Smooth muscle cell (in vitro differentiated cells): ENCODE data around the gene WASF3. TPM values are rescaled to one million over a fixed set of nuclear protein-coding genes. Genes with fewer than 3 reads are reported as not detected.

Experiments used
- DNase-seq: peaks from one replicate; lab custom pipeline; 2025; ENCODE audit not compliant: unreplicated experiment; lab: John Stamatoyannopoulos, UW
- H2AFZ ChIP-seq: fragments of 200-600 bp; sonication (generic); 2 replicates; pipeline ENCODE4 v1.6.0; 2016; ENCODE audit warnings: antibody characterized with exemption, low read depth, mild to moderate bottlenecking
- H3F3A ChIP-seq: fragments of 200-600 bp; sonication (generic); 2 replicates; pipeline ENCODE4 v1.6.0; 2017; ENCODE audit warnings: antibody characterized with exemption, low read depth
- H3K27ac ChIP-seq: fragments of 200-600 bp; sonication (generic); 2 replicates; pipeline ENCODE4 v1.5.1; 2016; ENCODE audit warnings: low read depth, mild to moderate bottlenecking
- H3K27me3 ChIP-seq: fragments of 200-600 bp; sonication (generic); 2 replicates; pipeline ENCODE4 v1.6.1; 2016; ENCODE audit warnings: low read depth, mild to moderate bottlenecking
- H3K36me3 ChIP-seq: fragments of 200-600 bp; sonication (generic); 2 replicates; pipeline ENCODE4 v1.5.1; 2016; ENCODE audit warnings: low read depth
- H3K4me1 ChIP-seq: fragments of 200-600 bp; sonication (generic); 2 replicates; pipeline ENCODE4 v1.5.1; 2016; ENCODE audit warnings: low read depth
- H3K4me2 ChIP-seq: fragments of 200-600 bp; sonication (generic); 2 replicates; pipeline ENCODE4 v1.6.0; 2016; ENCODE audit warnings: mild to moderate bottlenecking
- H3K4me3 ChIP-seq: fragments of 200-600 bp; sonication (generic); 2 replicates; pipeline ENCODE4 v1.5.1; 2016; ENCODE audit warnings: mild to moderate bottlenecking
- H3K79me2 ChIP-seq: fragments of 200-600 bp; sonication (generic); 2 replicates; pipeline ENCODE4 v1.6.0; 2016; ENCODE audit warnings: low read depth, mild to moderate bottlenecking
- H3K9ac ChIP-seq: fragments of 200-600 bp; sonication (generic); 2 replicates; pipeline ENCODE4 v1.6.0; 2016; ENCODE audit warnings: low read depth
- H3K9me3 ChIP-seq: fragments of 200-600 bp; sonication (generic); replicated peaks from 2 replicates; pipeline ENCODE4 v1.5.1; 2016; ENCODE audit warnings: low read depth
- H4K20me1 ChIP-seq: fragments of 200-600 bp; sonication (generic); 2 replicates; pipeline ENCODE4 v1.6.0; 2016; ENCODE audit warnings: low read depth
- CTCF ChIP-seq: fragments of 200-600 bp; sonication (generic); IDR thresholded peaks from 2 replicates; pipeline ENCODE4 v1.5.1; 2017; ENCODE audit warnings: borderline replicate concordance, mild to moderate bottlenecking, antibody characterized with exemption; ENCODE audit not compliant: insufficient read depth, poor library complexity, severe bottlenecking
- WGBS: methylation state at CpG from one replicate; pipeline ENCODE4 v1.1.7; 2016; ENCODE audit warnings: low lambda C conversion rate; 5-methylcytosine and 5-hydroxymethylcytosine counted together
- polyA plus RNA-seq: library from polyadenylated mRNA; unstranded; fragments of >200 nt; fragmentation: Nextera tagmentation; extraction: Ambion mirVana; gene quantifications from 2 replicates; pipeline ENCODE4 v1.2.1, GENCODE V29; 2016
- total RNA-seq: library from RNA; depleted of rRNA; stranded (reverse); fragments of >200 nt; gene quantifications from 2 replicates; pipeline ENCODE4 v1.2.3, GENCODE V29; 2014

Gene WASF3
- total and polyA plus RNA-seq, 2 experiments from 2014 or later, result 4.0 to 5.8 TPM

GRCh38 chr13:26688980-26689379, 131.5 kb downstream of the WASF3 start:
- Histone ChIP-seq H3K36me3 (no peaks in the 10 kb centered on the region), H3F3A (no peaks in the 10 kb centered on the region), H3K27me3 (no peaks in the 10 kb centered on the region), H3K4me2 (no peak overlapping the region), H3K79me2 (no peaks in the 10 kb centered on the region), H3K9me3 (no peaks in the 10 kb centered on the region), H2AFZ (no peak overlapping the region), H3K9ac (no peak overlapping the region), H3K27ac (no peak overlapping the region), H4K20me1 (no peaks in the 10 kb centered on the region), H3K4me3 (no peak overlapping the region), H3K4me1 (no peaks in the 10 kb centered on the region)
- DNase-seq, result no peak
- no peak for TF ChIP-seq CTCF
- 80% methylated on average over 4 of the region's 4 CpGs for WGBS

- Histone ChIP-seq H3K4me3 (no peak overlapping the region), H3K27ac (no peak overlapping the region), H3K9ac (no peak overlapping the region), H4K20me1 (no peaks in the 10 kb centered on the region), H3K4me1 (no peaks in the 10 kb centered on the region), H2AFZ (no peak overlapping the region), H3K4me2 (no peak overlapping the region), H3F3A (no peaks in the 10 kb centered on the region), H3K36me3 (no peaks in the 10 kb centered on the region), H3K9me3 (no peaks in the 10 kb centered on the region), H3K79me2 (no peaks in the 10 kb centered on the region), H3K27me3 (no peaks in the 10 kb centered on the region)
- DNase-seq, result no peak
- WGBS, result 81% methylated on average over 10 of the region's 10 CpGs
- no peak for TF ChIP-seq CTCF
These were observed 136.4 kb downstream of the WASF3 start for GRCh38 chr13:26693749-26694463.

GRCh38 chr13:26694609-26695359, 137.3 kb downstream of the WASF3 start:
- Histone ChIP-seq H3K4me2 (no peak overlapping the region), H3K27me3 (no peaks in the 10 kb centered on the region), H2AFZ (no peak overlapping the region), H3K9me3 (no peaks in the 10 kb centered on the region), H3K27ac (no peak overlapping the region), H3K4me3 (no peak overlapping the region), H3K36me3 (no peaks in the 10 kb centered on the region), H3F3A (no peaks in the 10 kb centered on the region), H3K79me2 (no peaks in the 10 kb centered on the region), H3K4me1 (no peaks in the 10 kb centered on the region), H4K20me1 (no peaks in the 10 kb centered on the region), H3K9ac (no peak overlapping the region)
- no peak for TF ChIP-seq CTCF
- no peak for DNase-seq
- 93% methylated on average over 19 of the region's 19 CpGs for WGBS
